Lung (tissue), 12 donors: Measurements from ENCODE around the gene EBI3. TPM values are rescaled to one million over a fixed set of nuclear protein-coding genes. Genes with fewer than 3 reads are reported as not detected.

Source experiments
- ATAC-seq: fragments of 200-7000 bp; cut with Tn5 transposase; one replicate; pipeline ENCODE4 v1.9.1; 2020; ENCODE audit warnings: moderate number of reproducible peaks; ENCODE audit not compliant: insufficient read depth, low FRiP score
- DNase-seq, 3 donors: peaks; one replicate each; pipeline ENCODE4 v3.0.0-alpha.2; 2013 to 2017
- H3K27ac ChIP-seq, 2 donors: one replicate each; pipeline ENCODE4 v1.5.1; 2013; ENCODE audit warnings: mild to moderate bottlenecking in 2 of 2, moderate library complexity in 2 of 2, control low read depth in 1 of 2, inconsistent platforms in 1 of 2, low read depth in 1 of 2, low read length in 1 of 2
- H3K27me3 ChIP-seq, 3 donors: one replicate each; pipeline ENCODE4 v1.5.1; 2013; ENCODE audit warnings: low read length in 2 of 3; ENCODE audit not compliant: control insufficient read depth in 3 of 3, insufficient read depth in 3 of 3
- H3K36me3 ChIP-seq, 4 donors: one replicate each; pipeline ENCODE4 v1.5.1; 2013; ENCODE audit warnings: low read length in 4 of 4, mild to moderate bottlenecking in 1 of 4, moderate library complexity in 1 of 4; ENCODE audit not compliant: control insufficient read depth in 4 of 4, insufficient read depth in 4 of 4
- H3K4me1 ChIP-seq, 5 donors: one replicate each; pipeline ENCODE4 v1.5.1; 2013; ENCODE audit warnings: low read length in 5 of 5, mild to moderate bottlenecking in 2 of 5, moderate library complexity in 1 of 5; ENCODE audit not compliant: control insufficient read depth in 5 of 5, insufficient read depth in 5 of 5
- H3K4me3 ChIP-seq: one replicate; pipeline ENCODE4 v1.5.1; 2013; ENCODE audit warnings: mild to moderate bottlenecking, control low read depth, moderate library complexity
- H3K9ac ChIP-seq, 2 donors: one replicate each; pipeline ENCODE4 v1.5.1; 2013; ENCODE audit warnings: low read length in 2 of 2, control low read depth in 1 of 2; ENCODE audit not compliant: insufficient read depth in 1 of 2
- H3K9me3 ChIP-seq, 4 donors: one replicate each; pipeline ENCODE4 v1.5.1; 2013; ENCODE audit warnings: low read length in 3 of 4, mild to moderate bottlenecking in 1 of 4, moderate library complexity in 1 of 4; ENCODE audit not compliant: control insufficient read depth in 4 of 4, insufficient read depth in 3 of 4
- CTCF ChIP-seq: IDR thresholded peaks from 2 replicates; pipeline ENCODE4 v1.5.1; 2012; ENCODE audit warnings: mild to moderate bottlenecking; ENCODE audit errors: control extremely low read depth, extremely low read depth
- WGBS, 2 donors: extraction: QIAGEN DNeasy Blood & Tissue Kit; methylation state at CpG; one replicate each; pipeline ENCODE4 v1.1.7; 2013; 5-methylcytosine and 5-hydroxymethylcytosine counted together
- polyA plus RNA-seq, 2 donors: library from polyadenylated mRNA; stranded (reverse); fragments of 200-250 nt; gene quantifications; one replicate each; pipeline ENCODE4 v1.2.1, GENCODE V29; 2013
- total RNA-seq, 2 donors: library from RNA; depleted of rRNA in 1 of 2; stranded (reverse); fragments of >200 nt in 1 of 2; gene quantifications; one replicate each; pipeline ENCODE4 v1.2.1, GENCODE V29; 2014 to 2021
- donor health status: control.
- donor health status: control.
- donor health status: Bipolar disorder and iron deficiency.
- donor health status: healthy.
- donor health status: DM: yes; HTN: yes; CAD: no.

Gene EBI3
- total and polyA plus RNA-seq, 4 donors, result 4.1 to 92.7 (median 6.4) TPM

GRCh38 chr19:4279267-4279529, 49.9 kb downstream of the EBI3 start:
- Histone ChIP-seq H3K4me3 (no peak overlapping the region), H3K27ac (no peak overlapping the region), H3K9ac (no peak overlapping the region), H3K9me3 (peaks cover 0 to 1% (median 0%) of the 10 kb centered on the region in 4 donors), H3K27me3 (peaks cover 15 to 24% (median 22%) of the 10 kb centered on the region in 3 donors), H3K4me1 (peaks cover 0 to 7% (median 3%) of the 10 kb centered on the region in 5 donors), H3K36me3 (no peaks in the 10 kb centered on the region)
- ATAC-seq (no peak), DNase-seq (no peak)
- TF ChIP-seq CTCF, result no peak
- 0 to 2% methylated on average over 16 to 30 of the region's 30 CpGs for WGBS, 2 donors

GRCh38 chr19:4279530-4280422, 50.5 kb downstream of the EBI3 start:
- no peak for TF ChIP-seq CTCF
- H3K4me1 ChIP-seq, result peaks cover 0 to 7% (median 3%) of the 10 kb centered on the region in 5 donors
- 4 to 5% methylated on average over 62 to 71 of the region's 71 CpGs for whole genome bisulfite sequencing, 2 donors
- H3K27ac ChIP-seq, result no peak overlapping the region
- H3K9ac ChIP-seq, result no peak overlapping the region
- peaks cover 15 to 24% (median 22%) of the 10 kb centered on the region in 3 donors for H3K27me3 ChIP-seq
- H3K36me3 ChIP-seq, result no peaks in the 10 kb centered on the region
- peaks cover 0 to 1% (median 0%) of the 10 kb centered on the region in 4 donors for H3K9me3 ChIP-seq
- DNase-seq (no peak), ATAC-seq (no peak)
- no peak overlapping the region for H3K4me3 ChIP-seq

- no peak overlapping the region for H3K4me3 ChIP-seq
- H3K9me3 ChIP-seq, result no peaks in the 10 kb centered on the region
- peaks cover 0 to 4% (median 2%) of the 10 kb centered on the region in 5 donors for H3K4me1 ChIP-seq
- H3K36me3 ChIP-seq, result no peaks in the 10 kb centered on the region
- H3K27ac ChIP-seq, result no peak overlapping the region
- no peak for ATAC-seq
- no peak for DNase-seq
- no peak for TF ChIP-seq CTCF
- no peak overlapping the region for H3K9ac ChIP-seq
- 40 to 46% methylated on average over 20 of the region's 20 CpGs for WGBS, 2 donors
- peaks cover 9 to 22% (median 16%) of the 10 kb centered on the region in 3 donors for H3K27me3 ChIP-seq
Observed at GRCh38 chr19:4284176-4284958, 55.0 kb downstream of the EBI3 start.
